SU-DHL-6 (cell line): ENCODE results near the gene KDM3B.
"Not testable (repeated sequence)": the region's sequence is repeated elsewhere in the genome, so short reads cannot be mapped to it uniquely, and the experiment has no call there.

Experiments
- H2AFZ ChIP-seq: fragments of 200-600 bp; sonication (generic); 2 replicates; pipeline ENCODE4 v1.6.1; 2014; ENCODE audit warnings: low read depth, mild to moderate bottlenecking, moderate library complexity, mixed read lengths, antibody characterized with exemption, low read length; ENCODE audit not compliant: severe bottlenecking
- H3F3A ChIP-seq: fragments of 200-600 bp; shearing (Covaris generic); 2 replicates; pipeline ENCODE4 v1.6.0; 2016; ENCODE audit warnings: antibody characterized with exemption, mild to moderate bottlenecking; ENCODE audit not compliant: insufficient read depth
- H3K27ac ChIP-seq: fragments of 200-600 bp; sonication (generic); 2 replicates; pipeline ENCODE4 v1.5.1; 2016; ENCODE audit warnings: low read depth, mild to moderate bottlenecking, low read length, moderate library complexity, mixed read lengths
- H3K27me3 ChIP-seq: fragments of 200-600 bp; sonication (generic), shearing (Covaris generic); 2 replicates; pipeline ENCODE4 v1.6.0; 2014; ENCODE audit warnings: mild to moderate bottlenecking, low read length
- H3K36me3 ChIP-seq: fragments of 200-600 bp; sonication (generic); 2 replicates; pipeline ENCODE4 v1.6.1; 2014; ENCODE audit warnings: mild to moderate bottlenecking, low read length, mixed read lengths
- H3K4me2 ChIP-seq: fragments of 300-600, 200-600 bp; shearing (Covaris generic), sonication (generic); 2 replicates; pipeline ENCODE4 v1.6.0; 2014; ENCODE audit warnings: low read length, low read depth, mild to moderate bottlenecking; ENCODE audit not compliant: poor library complexity, severe bottlenecking
- H3K4me3 ChIP-seq: fragments of 200-600 bp; sonication (generic); 2 replicates; pipeline ENCODE4 v1.5.1; 2014; ENCODE audit warnings: antibody characterized with exemption, low read length, mild to moderate bottlenecking, mixed read lengths; ENCODE audit not compliant: insufficient read depth, poor library complexity, severe bottlenecking
- H3K79me2 ChIP-seq: fragments of 200-600 bp; sonication (generic); 2 replicates; pipeline ENCODE4 v1.6.1; 2014; ENCODE audit warnings: mild to moderate bottlenecking, low read length, moderate library complexity; ENCODE audit not compliant: insufficient read depth
- H3K9ac ChIP-seq: fragments of 200-600 bp; sonication (generic); 2 replicates; pipeline ENCODE4 v1.7.0; 2014; ENCODE audit warnings: mild to moderate bottlenecking, low read length
- H3K9me2 ChIP-seq: fragments of 200-600 bp; sonication (generic); replicated peaks from 2 replicates; pipeline ENCODE4 v1.6.1; 2014; ENCODE audit warnings: low read length; ENCODE audit not compliant: insufficient read depth
- H3K9me3 ChIP-seq: fragments of 200-600 bp; sonication (generic); 2 replicates; pipeline ENCODE4 v1.6.1; 2014; ENCODE audit warnings: low read length, mixed read lengths; ENCODE audit not compliant: insufficient read depth
- H4K20me1 ChIP-seq: fragments of 200-600 bp; sonication (generic); 2 replicates; pipeline ENCODE4 v1.6.1; 2014; ENCODE audit warnings: low read depth, mild to moderate bottlenecking, antibody characterized with exemption, low read length, moderate library complexity, mixed read lengths
- EZH2phosphoT487 ChIP-seq: fragments of 200-600 bp; sonication (generic), shearing (Covaris generic); conservative IDR thresholded peaks from 2 replicates; pipeline ENCODE4 v1.6.1; 2018; ENCODE audit warnings: mild to moderate bottlenecking, antibody characterized with exemption, low read length, moderate library complexity, mixed read lengths
- TF ChIP-seq, protein P1 (sequence below): fragments of 200-600 bp; sonication (generic); IDR thresholded peaks from one replicate; pipeline ENCODE4 v1.5.1; 2017; ENCODE audit warnings: antibody characterized with exemption, mild to moderate bottlenecking, low read length, moderate library complexity; ENCODE audit not compliant: insufficient read depth, poor library complexity, severe bottlenecking

KDM3B gene

GRCh38 chr5:138389332-138389731, 36.8 kb downstream of the KDM3B start:
- Histone ChIP-seq H3K4me2 (no peak overlapping the region), H3K36me3 (peaks cover 7% of the 10 kb centered on the region; the same call in 1 of the 2 replicates), H3K4me3 (no peak overlapping the region), H3K9ac (no peak overlapping the region), H3K9me3 (no peaks in the 10 kb centered on the region), H4K20me1 (no peaks in the 10 kb centered on the region), H3K27ac (no peak overlapping the region), H3F3A (0 out of 2 replicates have a peak, but pooled peaks cover 5% of the 10 kb centered on the region), H2AFZ (no peak overlapping the region), H3K27me3 (no peaks in the 10 kb centered on the region), H3K79me2 (no peaks in the 10 kb centered on the region), H3K9me2 (no peaks in the 10 kb centered on the region)
- TF ChIP-seq EZH2phosphoT487: no peak
- TF ChIP-seq, protein P1, sequence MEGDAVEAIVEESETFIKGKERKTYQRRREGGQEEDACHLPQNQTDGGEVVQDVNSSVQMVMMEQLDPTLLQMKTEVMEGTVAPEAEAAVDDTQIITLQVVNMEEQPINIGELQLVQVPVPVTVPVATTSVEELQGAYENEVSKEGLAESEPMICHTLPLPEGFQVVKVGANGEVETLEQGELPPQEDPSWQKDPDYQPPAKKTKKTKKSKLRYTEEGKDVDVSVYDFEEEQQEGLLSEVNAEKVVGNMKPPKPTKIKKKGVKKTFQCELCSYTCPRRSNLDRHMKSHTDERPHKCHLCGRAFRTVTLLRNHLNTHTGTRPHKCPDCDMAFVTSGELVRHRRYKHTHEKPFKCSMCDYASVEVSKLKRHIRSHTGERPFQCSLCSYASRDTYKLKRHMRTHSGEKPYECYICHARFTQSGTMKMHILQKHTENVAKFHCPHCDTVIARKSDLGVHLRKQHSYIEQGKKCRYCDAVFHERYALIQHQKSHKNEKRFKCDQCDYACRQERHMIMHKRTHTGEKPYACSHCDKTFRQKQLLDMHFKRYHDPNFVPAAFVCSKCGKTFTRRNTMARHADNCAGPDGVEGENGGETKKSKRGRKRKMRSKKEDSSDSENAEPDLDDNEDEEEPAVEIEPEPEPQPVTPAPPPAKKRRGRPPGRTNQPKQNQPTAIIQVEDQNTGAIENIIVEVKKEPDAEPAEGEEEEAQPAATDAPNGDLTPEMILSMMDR: no peak

DNA sequence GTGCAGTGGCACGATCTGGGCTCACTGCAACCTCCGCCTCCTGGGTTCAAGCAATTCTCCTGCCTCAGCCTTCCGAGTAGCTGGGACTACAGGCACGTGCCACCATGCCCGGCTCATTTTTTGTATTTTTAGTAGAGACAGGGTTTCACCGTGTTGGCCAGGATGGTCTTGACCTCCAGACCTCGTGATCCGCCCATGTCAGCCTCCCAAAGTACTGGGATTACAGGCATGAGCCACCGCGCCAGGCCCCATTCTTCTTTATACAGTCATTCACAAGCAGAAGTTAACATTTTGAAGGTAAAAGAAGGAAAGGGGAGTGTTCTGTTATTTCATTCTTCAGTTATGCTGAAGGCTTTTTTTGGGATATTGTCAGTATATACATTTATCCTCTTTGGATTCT, 37.4 kb downstream of the KDM3B start:
- not testable (repeated sequence) for H3K27ac ChIP-seq, H3K9ac ChIP-seq, H3K9me2 ChIP-seq, H3K36me3 ChIP-seq, H2AFZ ChIP-seq, H3F3A ChIP-seq, H3K9me3 ChIP-seq, H3K79me2 ChIP-seq, H3K27me3 ChIP-seq, H4K20me1 ChIP-seq, H3K4me2 ChIP-seq, H3K4me3 ChIP-seq

- H3K27ac ChIP-seq: no peak overlapping the region
- H2AFZ ChIP-seq: no peak overlapping the region
- peaks cover 3% of the 10 kb centered on the region; the same call in 1 of the 2 replicates for H3K36me3 ChIP-seq
- no peak overlapping the region for H3K4me3 ChIP-seq
- no peak for TF ChIP-seq EZH2phosphoT487
- TF ChIP-seq, protein P1: no peak
- H3K79me2 ChIP-seq: no peaks in the 10 kb centered on the region
- no peaks in the 10 kb centered on the region for H4K20me1 ChIP-seq
- no peak overlapping the region for H3K4me2 ChIP-seq
- no peaks in the 10 kb centered on the region for H3K9me2 ChIP-seq
- H3K27me3 ChIP-seq: no peaks in the 10 kb centered on the region
- H3F3A ChIP-seq: no peaks in the 10 kb centered on the region
- no peaks in the 10 kb centered on the region for H3K9me3 ChIP-seq
- H3K9ac ChIP-seq: no peak overlapping the region
Observed at GRCh38 chr5:138391859-138392386, 39.4 kb downstream of the KDM3B start.

GRCh38 chr5:138402640-138403039, 50.2 kb downstream of the KDM3B start:
- TF ChIP-seq, protein P1: no peak
- TF ChIP-seq EZH2phosphoT487: no peak
- no peak overlapping the region for H3K27ac ChIP-seq
- H3K4me2 ChIP-seq: no peak overlapping the region
- no peaks in the 10 kb centered on the region for H3F3A ChIP-seq
- no peaks in the 10 kb centered on the region for H3K27me3 ChIP-seq
- no peak overlapping the region for H3K4me3 ChIP-seq
- H3K36me3 ChIP-seq: peaks cover 18% of the 10 kb centered on the region
- no peaks in the 10 kb centered on the region for H3K9me2 ChIP-seq
- no peak overlapping the region for H2AFZ ChIP-seq
- H3K9me3 ChIP-seq: no peaks in the 10 kb centered on the region
- H4K20me1 ChIP-seq: no peaks in the 10 kb centered on the region
- H3K79me2 ChIP-seq: no peaks in the 10 kb centered on the region
- H3K9ac ChIP-seq: no peak overlapping the region
